DND-41 (cell line): ENCODE results near the gene CNIH4.

Source experiments
- ATAC-seq: fragments of 200-7000 bp; cut with Tn5 transposase; 3 replicates; pipeline ENCODE4 v1.9.1; 2021; ENCODE audit warnings: low read depth; ENCODE audit not compliant: insufficient read depth
- DNase-seq: peaks from one replicate; pipeline ENCODE4 v3.0.0-alpha.2; 2020
- H2AFZ ChIP-seq: 2 replicates; pipeline ENCODE4 v1.6.0; 2012; ENCODE audit warnings: low read depth, low read length
- H3K27ac ChIP-seq: 2 replicates; pipeline ENCODE4 v1.5.1; 2012; ENCODE audit warnings: low read length, inconsistent platforms
- H3K27me3 ChIP-seq: fragments of 200-600 bp; sonication (generic); 2 replicates; pipeline ENCODE4 v1.6.0; 2012; ENCODE audit warnings: low read length, mild to moderate bottlenecking, inconsistent platforms; ENCODE audit not compliant: insufficient read depth, poor library complexity
- H3K36me3 ChIP-seq: 2 replicates; pipeline ENCODE4 v1.5.1; 2012; ENCODE audit warnings: low read length, inconsistent platforms; ENCODE audit not compliant: insufficient read depth
- H3K4me1 ChIP-seq: 2 replicates; pipeline ENCODE4 v1.5.1; 2012; ENCODE audit warnings: mild to moderate bottlenecking, low read length; ENCODE audit not compliant: insufficient read depth
- H3K4me2 ChIP-seq: 2 replicates; pipeline ENCODE4 v1.6.0; 2012; ENCODE audit warnings: mild to moderate bottlenecking, moderate library complexity, low read length, inconsistent platforms; ENCODE audit not compliant: insufficient read depth
- H3K4me3 ChIP-seq, 2 experiments: fragments of 200-600 bp in 1 of 2; shearing (Covaris generic) in 1 of 2; 2 replicates each; pipeline ENCODE4 v1.5.1; 2012 to 2016; ENCODE audit warnings: inconsistent platforms in 2 of 2, low read length in 2 of 2, mild to moderate bottlenecking in 2 of 2, low read depth in 1 of 2, moderate library complexity in 1 of 2
- H3K79me2 ChIP-seq: 2 replicates; pipeline ENCODE4 v1.6.0; 2012; ENCODE audit warnings: low read length, inconsistent platforms; ENCODE audit not compliant: insufficient read depth
- H3K9ac ChIP-seq: 2 replicates; pipeline ENCODE4 v1.6.0; 2012; ENCODE audit warnings: low read depth, mild to moderate bottlenecking, inconsistent platforms, low read length, moderate library complexity
- H3K9me3 ChIP-seq: 2 replicates; pipeline ENCODE4 v1.5.1; 2012; ENCODE audit warnings: low read length, moderate library complexity, mild to moderate bottlenecking, inconsistent platforms; ENCODE audit not compliant: insufficient read depth, severe bottlenecking
- H4K20me1 ChIP-seq: 2 replicates; pipeline ENCODE4 v1.6.0; 2012; ENCODE audit warnings: low read length; ENCODE audit not compliant: insufficient read depth
- CTCF ChIP-seq: IDR thresholded peaks from 2 replicates; pipeline ENCODE4 v1.5.1; 2012; ENCODE audit warnings: borderline replicate concordance, low read length, moderate library complexity, mild to moderate bottlenecking; ENCODE audit not compliant: poor library complexity, severe bottlenecking; ENCODE audit errors: extremely low read depth
- EZH2 ChIP-seq: IDR thresholded peaks from 3 replicates; pipeline ENCODE4 v1.6.1; 2012; ENCODE audit warnings: borderline replicate concordance, low read depth, mild to moderate bottlenecking, moderate library complexity, low read length, inconsistent platforms; ENCODE audit not compliant: severe bottlenecking

The CNIH4 gene

GRCh38 chr1:224373008-224373590 is 16.4 kb downstream of the CNIH4 start:
- H3K27ac ChIP-seq, result no peak overlapping the region

GRCh38 chr1:224375059-224375458 is 18.4 kb downstream of the CNIH4 start:
- H3K36me3 ChIP-seq, result peaks cover 77% of the 10 kb centered on the region

More at GRCh38 chr1:224373008-224373590, 16.4 kb downstream of the CNIH4 start:
- ATAC-seq (no peak), DNase-seq (no peak)
- Histone ChIP-seq H3K79me2 (no peaks in the 10 kb centered on the region), H3K4me3 (no peak overlapping the region), H3K27me3 (no peaks in the 10 kb centered on the region), H3K36me3 (peaks cover 83% of the 10 kb centered on the region), H3K9ac (no peak overlapping the region), H4K20me1 (peaks cover 39% of the 10 kb centered on the region), H3K4me2 (no peak overlapping the region), H2AFZ (no peak overlapping the region), H3K4me1 (no peaks in the 10 kb centered on the region), H3K9me3 (no peaks in the 10 kb centered on the region)
- no peak for TF ChIP-seq CTCF
- TF ChIP-seq EZH2, result no peak

GRCh38 chr1:224377676-224378006 is 21.0 kb downstream of the CNIH4 start:
- peaks cover 55% of the 10 kb centered on the region for H3K36me3 ChIP-seq
- no peak overlapping the region for H3K9ac ChIP-seq
- H3K9me3 ChIP-seq, result no peaks in the 10 kb centered on the region
- DNase-seq (no peak), ATAC-seq (no peak)
- no peaks in the 10 kb centered on the region for H3K79me2 ChIP-seq
- H2AFZ ChIP-seq, result no peak overlapping the region
- H3K27me3 ChIP-seq, result no peaks in the 10 kb centered on the region
- H3K4me3 ChIP-seq, result no peak overlapping the region
- no peak overlapping the region for H3K27ac ChIP-seq
- H3K4me2 ChIP-seq, result no peak overlapping the region
- peaks cover 63% of the 10 kb centered on the region for H4K20me1 ChIP-seq
- no peak for TF ChIP-seq CTCF
- TF ChIP-seq EZH2, result no peak
- H3K4me1 ChIP-seq, result peaks cover 24% of the 10 kb centered on the region

More at GRCh38 chr1:224375059-224375458, 18.4 kb downstream of the CNIH4 start:
- Histone ChIP-seq H2AFZ (no peak overlapping the region), H3K9me3 (no peaks in the 10 kb centered on the region), H3K4me1 (peaks cover 13% of the 10 kb centered on the region), H3K9ac (no peak overlapping the region), H3K4me2 (no peak overlapping the region), H3K27me3 (no peaks in the 10 kb centered on the region), H4K20me1 (peaks cover 49% of the 10 kb centered on the region), H3K27ac (no peak overlapping the region), H3K79me2 (no peaks in the 10 kb centered on the region), H3K4me3 (no peak overlapping the region)
- DNase-seq, result no peak
- TF ChIP-seq EZH2, result no peak
- no peak for TF ChIP-seq CTCF
- ATAC-seq, result no peak
